DND-41 (cell line): Measurements from ENCODE around the gene SMIM33.

Experiments
- ATAC-seq: fragments of 200-7000 bp; cut with Tn5 transposase; 3 replicates; pipeline ENCODE4 v1.9.1; 2021; ENCODE audit warnings: low read depth; ENCODE audit not compliant: insufficient read depth
- DNase-seq: peaks from one replicate; pipeline ENCODE4 v3.0.0-alpha.2; 2020
- H2AFZ ChIP-seq: 2 replicates; pipeline ENCODE4 v1.6.0; 2012; ENCODE audit warnings: low read depth, low read length
- H3K27ac ChIP-seq: 2 replicates; pipeline ENCODE4 v1.5.1; 2012; ENCODE audit warnings: low read length, inconsistent platforms
- H3K27me3 ChIP-seq: fragments of 200-600 bp; sonication (generic); 2 replicates; pipeline ENCODE4 v1.6.0; 2012; ENCODE audit warnings: low read length, mild to moderate bottlenecking, inconsistent platforms; ENCODE audit not compliant: insufficient read depth, poor library complexity
- H3K36me3 ChIP-seq: 2 replicates; pipeline ENCODE4 v1.5.1; 2012; ENCODE audit warnings: low read length, inconsistent platforms; ENCODE audit not compliant: insufficient read depth
- H3K4me1 ChIP-seq: 2 replicates; pipeline ENCODE4 v1.5.1; 2012; ENCODE audit warnings: mild to moderate bottlenecking, low read length; ENCODE audit not compliant: insufficient read depth
- H3K4me2 ChIP-seq: 2 replicates; pipeline ENCODE4 v1.6.0; 2012; ENCODE audit warnings: mild to moderate bottlenecking, moderate library complexity, low read length, inconsistent platforms; ENCODE audit not compliant: insufficient read depth
- H3K4me3 ChIP-seq, 2 experiments: fragments of 200-600 bp in 1 of 2; shearing (Covaris generic) in 1 of 2; 2 replicates each; pipeline ENCODE4 v1.5.1; 2012 to 2016; ENCODE audit warnings: inconsistent platforms in 2 of 2, low read length in 2 of 2, mild to moderate bottlenecking in 2 of 2, low read depth in 1 of 2, moderate library complexity in 1 of 2
- H3K79me2 ChIP-seq: 2 replicates; pipeline ENCODE4 v1.6.0; 2012; ENCODE audit warnings: low read length, inconsistent platforms; ENCODE audit not compliant: insufficient read depth
- H3K9ac ChIP-seq: 2 replicates; pipeline ENCODE4 v1.6.0; 2012; ENCODE audit warnings: low read depth, mild to moderate bottlenecking, inconsistent platforms, low read length, moderate library complexity
- H3K9me3 ChIP-seq: 2 replicates; pipeline ENCODE4 v1.5.1; 2012; ENCODE audit warnings: low read length, moderate library complexity, mild to moderate bottlenecking, inconsistent platforms; ENCODE audit not compliant: insufficient read depth, severe bottlenecking
- H4K20me1 ChIP-seq: 2 replicates; pipeline ENCODE4 v1.6.0; 2012; ENCODE audit warnings: low read length; ENCODE audit not compliant: insufficient read depth
- EZH2 ChIP-seq: IDR thresholded peaks from 3 replicates; pipeline ENCODE4 v1.6.1; 2012; ENCODE audit warnings: borderline replicate concordance, low read depth, mild to moderate bottlenecking, moderate library complexity, low read length, inconsistent platforms; ENCODE audit not compliant: severe bottlenecking
- TF ChIP-seq, protein P1 (sequence below): IDR thresholded peaks from 2 replicates; pipeline ENCODE4 v1.5.1; 2012; ENCODE audit warnings: borderline replicate concordance, low read length, moderate library complexity, mild to moderate bottlenecking; ENCODE audit not compliant: poor library complexity, severe bottlenecking; ENCODE audit errors: extremely low read depth

Gene SMIM33

DNA sequence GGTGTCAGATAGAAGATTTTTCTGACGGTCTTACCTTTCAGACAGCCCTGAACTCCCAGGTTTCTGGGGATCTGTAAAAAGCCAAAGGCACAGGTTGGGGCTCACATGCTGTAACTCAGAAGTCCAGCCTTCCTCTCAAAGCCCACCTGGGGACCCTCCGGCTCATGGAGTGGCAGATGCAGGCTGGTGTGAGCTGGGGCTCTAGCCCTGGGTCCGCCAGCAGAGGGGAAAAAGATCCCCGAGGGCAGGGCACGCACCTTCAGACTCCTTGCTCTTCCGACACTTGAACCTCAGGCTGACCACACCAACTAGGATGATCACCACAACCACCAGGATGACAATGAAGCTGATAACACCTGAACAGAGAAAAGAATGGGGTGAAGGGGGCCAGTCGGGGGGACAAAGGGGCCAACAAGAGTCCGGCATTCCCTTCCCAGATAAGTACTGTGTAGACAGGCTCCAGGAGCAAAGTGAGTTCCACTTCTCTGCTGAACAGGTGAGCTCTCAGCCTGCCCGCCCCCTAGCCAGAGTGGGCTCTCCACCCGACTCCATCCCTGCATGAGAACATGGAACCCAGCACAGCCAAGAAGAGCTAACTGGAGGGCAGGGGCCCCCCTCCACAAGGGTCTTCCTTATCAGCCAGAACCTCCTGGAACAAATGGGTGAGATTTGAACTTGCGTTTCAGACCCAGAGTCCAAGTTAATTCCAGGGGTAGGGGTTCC lies 16.1 kb upstream of the SMIM33 start:
- Histone ChIP-seq H4K20me1 (no peaks in the 10 kb centered on the region), H3K9ac (no peak overlapping the region), H2AFZ (no peak overlapping the region), H3K4me1 (peaks cover 24% of the 10 kb centered on the region), H3K4me2 (no peak overlapping the region), H3K79me2 (no peaks in the 10 kb centered on the region), H3K27ac (no peak overlapping the region), H3K36me3 (no peaks in the 10 kb centered on the region), H3K9me3 (no peaks in the 10 kb centered on the region), H3K4me3 (no peak overlapping the region), H3K27me3 (no peaks in the 10 kb centered on the region)
- DNase-seq (no peak), ATAC-seq (no peak)
- TF ChIP-seq, protein P1, sequence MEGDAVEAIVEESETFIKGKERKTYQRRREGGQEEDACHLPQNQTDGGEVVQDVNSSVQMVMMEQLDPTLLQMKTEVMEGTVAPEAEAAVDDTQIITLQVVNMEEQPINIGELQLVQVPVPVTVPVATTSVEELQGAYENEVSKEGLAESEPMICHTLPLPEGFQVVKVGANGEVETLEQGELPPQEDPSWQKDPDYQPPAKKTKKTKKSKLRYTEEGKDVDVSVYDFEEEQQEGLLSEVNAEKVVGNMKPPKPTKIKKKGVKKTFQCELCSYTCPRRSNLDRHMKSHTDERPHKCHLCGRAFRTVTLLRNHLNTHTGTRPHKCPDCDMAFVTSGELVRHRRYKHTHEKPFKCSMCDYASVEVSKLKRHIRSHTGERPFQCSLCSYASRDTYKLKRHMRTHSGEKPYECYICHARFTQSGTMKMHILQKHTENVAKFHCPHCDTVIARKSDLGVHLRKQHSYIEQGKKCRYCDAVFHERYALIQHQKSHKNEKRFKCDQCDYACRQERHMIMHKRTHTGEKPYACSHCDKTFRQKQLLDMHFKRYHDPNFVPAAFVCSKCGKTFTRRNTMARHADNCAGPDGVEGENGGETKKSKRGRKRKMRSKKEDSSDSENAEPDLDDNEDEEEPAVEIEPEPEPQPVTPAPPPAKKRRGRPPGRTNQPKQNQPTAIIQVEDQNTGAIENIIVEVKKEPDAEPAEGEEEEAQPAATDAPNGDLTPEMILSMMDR = no peak
- no peak for TF ChIP-seq EZH2

DNA sequence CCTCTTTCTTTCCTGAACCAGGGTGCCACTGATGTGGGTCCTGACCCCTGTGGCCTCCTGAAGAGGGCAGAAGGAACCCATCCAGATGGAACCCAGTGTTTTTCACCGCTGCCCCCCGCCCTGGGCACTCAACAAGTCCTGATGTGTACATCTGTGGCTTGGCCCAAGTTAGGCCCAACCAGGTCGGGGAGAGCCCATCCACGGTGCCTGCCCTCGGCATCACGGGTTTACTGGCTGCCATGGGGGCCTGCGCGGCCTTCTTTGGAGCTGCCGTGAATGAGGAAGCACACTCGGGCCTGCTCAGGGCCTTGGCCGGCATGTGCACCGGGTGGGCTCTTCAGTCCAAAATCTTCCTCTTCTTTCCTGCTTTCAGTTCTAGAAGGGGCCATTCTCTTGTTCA lies 14.0 kb upstream of the SMIM33 start:
- Histone ChIP-seq H3K27ac (no peak overlapping the region), H3K79me2 (no peaks in the 10 kb centered on the region), H2AFZ (no peak overlapping the region), H3K9ac (no peak overlapping the region), H3K4me2 (no peak overlapping the region), H3K36me3 (no peaks in the 10 kb centered on the region), H3K27me3 (no peaks in the 10 kb centered on the region), H4K20me1 (no peaks in the 10 kb centered on the region), H3K9me3 (no peaks in the 10 kb centered on the region), H3K4me3 (no peak overlapping the region), H3K4me1 (peaks cover 26% of the 10 kb centered on the region)
- no peak for ATAC-seq
- no peak for DNase-seq
- no peak for TF ChIP-seq EZH2
- TF ChIP-seq, protein P1 = no peak

DNA sequence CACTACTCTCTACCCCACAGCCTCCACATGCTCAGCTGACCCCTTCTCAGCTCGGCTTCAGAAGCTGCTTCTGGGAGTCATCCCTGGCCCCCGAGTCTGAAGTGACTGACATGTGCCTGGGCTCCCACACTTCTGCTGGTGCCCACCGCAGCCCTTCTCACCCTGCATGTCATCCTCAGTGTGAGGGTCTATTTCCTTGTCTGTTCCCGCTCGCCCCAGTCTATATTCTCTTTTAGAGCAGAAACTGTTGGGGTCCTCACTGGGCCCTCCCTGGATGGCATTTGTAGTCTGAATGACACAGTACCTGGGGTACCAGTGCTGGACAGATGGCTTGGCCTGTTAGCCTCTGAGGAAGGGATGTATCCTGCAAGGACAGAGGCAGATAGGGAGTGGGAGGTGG lies 13.6 kb upstream of the SMIM33 start:
- H3K9ac ChIP-seq = no peak overlapping the region
- no peak overlapping the region for H3K4me2 ChIP-seq
- DNase-seq (no peak), ATAC-seq (no peak)
- H3K27ac ChIP-seq = peak overlapping the region; percentile 87
- H2AFZ ChIP-seq = no peak overlapping the region
- H4K20me1 ChIP-seq = no peaks in the 10 kb centered on the region
- no peaks in the 10 kb centered on the region for H3K36me3 ChIP-seq
- peaks cover 26% of the 10 kb centered on the region for H3K4me1 ChIP-seq
- no peak overlapping the region for H3K4me3 ChIP-seq
- no peaks in the 10 kb centered on the region for H3K9me3 ChIP-seq
- TF ChIP-seq, protein P1 = no peak
- TF ChIP-seq EZH2 = no peak
- H3K79me2 ChIP-seq = no peaks in the 10 kb centered on the region
- H3K27me3 ChIP-seq = no peaks in the 10 kb centered on the region
